Neural cell (in vitro differentiated cells): ENCODE measurements around the gene JPT2. TPM values are rescaled to one million over a fixed set of nuclear protein-coding genes. Genes with fewer than 3 reads are reported as not detected.

Experiments
- H2AFZ ChIP-seq: fragments of 200-600, 300-800 bp; sonication (generic), shearing (Covaris generic); 2 replicates; pipeline ENCODE4 v1.6.0; 2014; ENCODE audit warnings: low read depth, mild to moderate bottlenecking, antibody characterized with exemption, low read length, moderate library complexity
- H3F3A ChIP-seq: fragments of 200-600 bp; shearing (Covaris generic); 2 replicates; pipeline ENCODE4 v1.6.1; 2016; ENCODE audit warnings: mild to moderate bottlenecking, moderate library complexity, mixed read lengths, antibody characterized with exemption, low read length; ENCODE audit not compliant: insufficient read depth, poor library complexity, severe bottlenecking
- H3K27ac ChIP-seq: fragments of 200-600, 300-800 bp; sonication (generic), shearing (Covaris generic); 2 replicates; pipeline ENCODE4 v1.5.1; 2014; ENCODE audit warnings: mild to moderate bottlenecking, low read length, moderate library complexity
- H3K27me3 ChIP-seq: fragments of 300-800, 200-600 bp; sonication (generic), shearing (Covaris generic); 2 replicates; pipeline ENCODE4 v1.6.0; 2014; ENCODE audit warnings: mild to moderate bottlenecking, low read depth, low read length, moderate library complexity; ENCODE audit not compliant: insufficient read depth
- H3K36me3 ChIP-seq: fragments of 300-800, 200-600 bp; sonication (generic), shearing (Covaris generic); 2 replicates; pipeline ENCODE4 v1.5.1; 2014; ENCODE audit warnings: mild to moderate bottlenecking, antibody characterized with exemption, low read length, moderate library complexity; ENCODE audit not compliant: insufficient read depth
- H3K4me2 ChIP-seq: fragments of 300-800, 200-600 bp; sonication (generic), shearing (Covaris generic); 2 replicates; pipeline ENCODE4 v1.6.0; 2014; ENCODE audit warnings: mild to moderate bottlenecking, low read length
- H3K4me3 ChIP-seq: fragments of 300-800, 200-600 bp; sonication (generic), shearing (Covaris generic); 2 replicates; pipeline ENCODE4 v1.5.1; 2014; ENCODE audit warnings: mild to moderate bottlenecking, low read length, moderate library complexity
- H3K79me2 ChIP-seq: fragments of 200-600 bp; shearing (Covaris generic); replicated peaks from 2 replicates; pipeline ENCODE4 v1.6.0; 2014; ENCODE audit warnings: mild to moderate bottlenecking, low read length, moderate library complexity; ENCODE audit not compliant: insufficient read depth
- H3K9ac ChIP-seq: fragments of 300-800, 200-600 bp; sonication (generic), shearing (Covaris generic); 2 replicates; pipeline ENCODE4 v1.6.1; 2016; ENCODE audit warnings: mild to moderate bottlenecking, low read length, mixed read lengths
- H3K9me2 ChIP-seq: fragments of 200-600 bp; shearing (Covaris generic); 2 replicates; pipeline ENCODE4 v1.6.1; 2016; ENCODE audit warnings: mild to moderate bottlenecking, low read length, mixed read lengths; ENCODE audit not compliant: insufficient read depth
- H3K9me3 ChIP-seq: fragments of 200-600, 300-800 bp; sonication (generic), shearing (Covaris generic); 2 replicates; pipeline ENCODE4 v1.6.1; 2016; ENCODE audit warnings: mild to moderate bottlenecking, mixed run types, low read length, moderate library complexity, mixed read lengths
- H4K20me1 ChIP-seq: fragments of 200-600 bp; shearing (Covaris generic); 2 replicates; pipeline ENCODE4 v1.6.1; 2016; ENCODE audit warnings: mild to moderate bottlenecking, mixed run types; ENCODE audit not compliant: insufficient read depth
- EP300 ChIP-seq: fragments of 450-650 bp; conservative IDR thresholded peaks from 2 replicates; pipeline ENCODE4 v1.6.1; 2014; ENCODE audit warnings: antibody characterized with exemption, mild to moderate bottlenecking, moderate library complexity; ENCODE audit not compliant: poor library complexity, severe bottlenecking
- EZH2 ChIP-seq: fragments of 200-600, 300-800 bp; shearing (Covaris generic), sonication (generic); IDR thresholded peaks from 2 replicates; pipeline ENCODE4 v1.6.1; 2014; ENCODE audit warnings: antibody characterized with exemption, low read length, borderline replicate concordance, mild to moderate bottlenecking; ENCODE audit not compliant: insufficient read depth, poor library complexity, severe bottlenecking
- MXI1 ChIP-seq: fragments of 450-650 bp; conservative IDR thresholded peaks from 2 replicates; pipeline ENCODE4 v1.6.1; 2014; ENCODE audit warnings: antibody characterized with exemption, mild to moderate bottlenecking; ENCODE audit not compliant: poor library complexity, severe bottlenecking
- POLR2AphosphoS5 ChIP-seq: IDR thresholded peaks from 2 replicates; pipeline ENCODE4 v1.6.1; 2012
- RAD21 ChIP-seq: fragments of 450-650 bp; conservative IDR thresholded peaks from 2 replicates; pipeline ENCODE4 v1.6.1; 2014; ENCODE audit warnings: antibody characterized with exemption, mild to moderate bottlenecking, moderate library complexity
- SMC3 ChIP-seq: fragments of 450-650 bp; conservative IDR thresholded peaks from 2 replicates; pipeline ENCODE4 v1.6.1; 2014; ENCODE audit warnings: antibody characterized with exemption, mild to moderate bottlenecking, moderate library complexity; ENCODE audit not compliant: poor library complexity
- TAF1 ChIP-seq: IDR thresholded peaks from 2 replicates; pipeline ENCODE4 v1.6.1; 2012; ENCODE audit warnings: low read depth
- polyA plus RNA-seq: library from polyadenylated mRNA; depleted of rRNA; stranded (reverse); fragments of >200 nt; gene quantifications from 2 replicates; pipeline ENCODE4 v1.2.3, GENCODE V29; 2014
- TF ChIP-seq, protein P1 (sequence below): fragments of 450-650 bp; IDR thresholded peaks from 2 replicates; pipeline ENCODE4 v1.5.1; 2014; ENCODE audit warnings: antibody characterized with exemption, mild to moderate bottlenecking, moderate library complexity; ENCODE audit not compliant: poor library complexity, severe bottlenecking
- TF ChIP-seq, protein P2 (sequence below): IDR thresholded peaks from 2 replicates; pipeline ENCODE4 v1.6.1; 2012; ENCODE audit warnings: borderline replicate concordance

Gene JPT2
- polyA plus RNA-seq, 1 donor from 2014 or later: 61.4 TPM

DNA sequence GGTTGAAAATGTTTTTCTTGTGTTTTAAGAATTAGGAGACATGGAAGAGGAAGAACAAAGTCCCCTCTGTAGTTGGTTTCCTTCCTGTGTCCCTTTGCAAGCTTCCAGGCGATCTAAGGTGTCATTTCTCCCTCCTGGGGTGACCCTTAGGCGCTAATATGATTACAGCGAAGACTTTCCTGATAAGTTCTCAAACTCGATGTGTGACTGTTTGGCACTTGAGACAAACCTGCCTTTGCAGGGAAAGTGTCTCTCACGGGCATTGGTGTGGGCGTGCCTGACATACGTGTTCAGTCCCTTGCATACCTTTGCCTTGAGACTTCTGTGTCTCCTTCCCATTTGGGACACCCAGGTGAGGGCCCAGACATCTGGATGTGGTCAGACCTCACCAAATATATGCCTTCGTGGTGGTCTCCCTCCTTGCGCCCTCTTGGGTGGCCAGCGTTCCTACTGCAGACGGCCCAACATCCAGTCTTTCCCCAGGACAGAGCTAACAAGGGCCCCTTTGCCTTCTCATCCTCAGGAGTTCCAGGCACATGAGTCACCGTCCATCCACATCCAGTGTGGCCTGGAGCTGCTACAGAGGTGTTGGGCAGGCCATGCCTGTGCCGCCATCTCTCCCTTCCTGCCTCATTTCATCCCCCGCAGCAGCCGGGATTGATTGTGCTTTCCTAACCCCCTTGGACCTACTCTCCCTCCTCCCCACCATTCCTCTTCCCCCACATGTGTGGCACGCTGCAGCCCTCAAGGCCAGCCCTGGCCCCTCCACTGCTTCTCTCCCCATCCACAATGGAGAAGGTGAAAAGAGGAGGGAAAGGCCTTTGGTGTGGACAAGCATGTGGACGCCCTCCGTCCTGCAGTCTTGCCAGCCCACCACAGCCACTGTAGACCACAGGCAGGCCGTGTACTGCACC is 3.1 kb upstream of the JPT2 start:
- no peaks in the 10 kb centered on the region for H4K20me1 ChIP-seq
- no peak overlapping the region for H3K4me2 ChIP-seq
- TF ChIP-seq, protein P1, sequence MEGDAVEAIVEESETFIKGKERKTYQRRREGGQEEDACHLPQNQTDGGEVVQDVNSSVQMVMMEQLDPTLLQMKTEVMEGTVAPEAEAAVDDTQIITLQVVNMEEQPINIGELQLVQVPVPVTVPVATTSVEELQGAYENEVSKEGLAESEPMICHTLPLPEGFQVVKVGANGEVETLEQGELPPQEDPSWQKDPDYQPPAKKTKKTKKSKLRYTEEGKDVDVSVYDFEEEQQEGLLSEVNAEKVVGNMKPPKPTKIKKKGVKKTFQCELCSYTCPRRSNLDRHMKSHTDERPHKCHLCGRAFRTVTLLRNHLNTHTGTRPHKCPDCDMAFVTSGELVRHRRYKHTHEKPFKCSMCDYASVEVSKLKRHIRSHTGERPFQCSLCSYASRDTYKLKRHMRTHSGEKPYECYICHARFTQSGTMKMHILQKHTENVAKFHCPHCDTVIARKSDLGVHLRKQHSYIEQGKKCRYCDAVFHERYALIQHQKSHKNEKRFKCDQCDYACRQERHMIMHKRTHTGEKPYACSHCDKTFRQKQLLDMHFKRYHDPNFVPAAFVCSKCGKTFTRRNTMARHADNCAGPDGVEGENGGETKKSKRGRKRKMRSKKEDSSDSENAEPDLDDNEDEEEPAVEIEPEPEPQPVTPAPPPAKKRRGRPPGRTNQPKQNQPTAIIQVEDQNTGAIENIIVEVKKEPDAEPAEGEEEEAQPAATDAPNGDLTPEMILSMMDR: no peak
- TF ChIP-seq MXI1 (no peak), POLR2AphosphoS5 (no peak), EP300 (no peak), SMC3 (no peak), TAF1 (no peak), EZH2 (no peak), RAD21 (no peak)
- TF ChIP-seq, protein P2, sequence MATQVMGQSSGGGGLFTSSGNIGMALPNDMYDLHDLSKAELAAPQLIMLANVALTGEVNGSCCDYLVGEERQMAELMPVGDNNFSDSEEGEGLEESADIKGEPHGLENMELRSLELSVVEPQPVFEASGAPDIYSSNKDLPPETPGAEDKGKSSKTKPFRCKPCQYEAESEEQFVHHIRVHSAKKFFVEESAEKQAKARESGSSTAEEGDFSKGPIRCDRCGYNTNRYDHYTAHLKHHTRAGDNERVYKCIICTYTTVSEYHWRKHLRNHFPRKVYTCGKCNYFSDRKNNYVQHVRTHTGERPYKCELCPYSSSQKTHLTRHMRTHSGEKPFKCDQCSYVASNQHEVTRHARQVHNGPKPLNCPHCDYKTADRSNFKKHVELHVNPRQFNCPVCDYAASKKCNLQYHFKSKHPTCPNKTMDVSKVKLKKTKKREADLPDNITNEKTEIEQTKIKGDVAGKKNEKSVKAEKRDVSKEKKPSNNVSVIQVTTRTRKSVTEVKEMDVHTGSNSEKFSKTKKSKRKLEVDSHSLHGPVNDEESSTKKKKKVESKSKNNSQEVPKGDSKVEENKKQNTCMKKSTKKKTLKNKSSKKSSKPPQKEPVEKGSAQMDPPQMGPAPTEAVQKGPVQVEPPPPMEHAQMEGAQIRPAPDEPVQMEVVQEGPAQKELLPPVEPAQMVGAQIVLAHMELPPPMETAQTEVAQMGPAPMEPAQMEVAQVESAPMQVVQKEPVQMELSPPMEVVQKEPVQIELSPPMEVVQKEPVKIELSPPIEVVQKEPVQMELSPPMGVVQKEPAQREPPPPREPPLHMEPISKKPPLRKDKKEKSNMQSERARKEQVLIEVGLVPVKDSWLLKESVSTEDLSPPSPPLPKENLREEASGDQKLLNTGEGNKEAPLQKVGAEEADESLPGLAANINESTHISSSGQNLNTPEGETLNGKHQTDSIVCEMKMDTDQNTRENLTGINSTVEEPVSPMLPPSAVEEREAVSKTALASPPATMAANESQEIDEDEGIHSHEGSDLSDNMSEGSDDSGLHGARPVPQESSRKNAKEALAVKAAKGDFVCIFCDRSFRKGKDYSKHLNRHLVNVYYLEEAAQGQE: no peak
- H3K27ac ChIP-seq: no peak overlapping the region
- H3K79me2 ChIP-seq: peaks cover 14% of the 10 kb centered on the region
- no peaks in the 10 kb centered on the region for H3K9me3 ChIP-seq
- H3K4me3 ChIP-seq: no peak overlapping the region
- H2AFZ ChIP-seq: no peak overlapping the region
- no peaks in the 10 kb centered on the region for H3F3A ChIP-seq
- no peaks in the 10 kb centered on the region for H3K9me2 ChIP-seq
- H3K36me3 ChIP-seq: no peaks in the 10 kb centered on the region
- H3K9ac ChIP-seq: no peak overlapping the region
- no peaks in the 10 kb centered on the region for H3K27me3 ChIP-seq

DNA sequence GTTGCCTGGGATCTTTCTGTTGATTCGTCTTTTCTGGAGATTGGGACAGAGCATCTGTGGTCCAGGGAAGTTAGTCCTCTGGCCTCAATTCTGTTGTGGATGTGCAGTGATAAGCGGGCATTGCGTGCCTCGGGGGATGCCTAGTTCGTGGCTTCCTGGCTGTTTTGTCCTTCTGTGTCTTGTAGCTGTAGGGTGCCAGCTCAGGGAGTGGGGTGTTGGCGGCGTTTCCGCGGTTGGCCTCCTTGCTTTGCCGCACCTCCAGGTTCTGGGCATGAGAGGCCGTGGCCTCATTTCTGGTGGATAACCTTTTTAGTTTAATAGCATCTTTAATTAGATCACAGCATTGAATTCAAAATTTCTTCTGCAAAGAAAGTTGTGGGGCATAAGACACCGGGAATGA is 1.4 kb upstream of the JPT2 start:
- H2AFZ ChIP-seq: no peak overlapping the region
- H3K4me3 ChIP-seq: no peak overlapping the region
- no peaks in the 10 kb centered on the region for H3K9me2 ChIP-seq
- H3F3A ChIP-seq: no peaks in the 10 kb centered on the region
- peaks cover 28% of the 10 kb centered on the region for H3K79me2 ChIP-seq
- H3K27ac ChIP-seq: no peak overlapping the region
- no peaks in the 10 kb centered on the region for H3K27me3 ChIP-seq
- no peaks in the 10 kb centered on the region for H3K36me3 ChIP-seq
- no peak overlapping the region for H3K4me2 ChIP-seq
- no peaks in the 10 kb centered on the region for H3K9me3 ChIP-seq
- TF ChIP-seq EZH2 (no peak), MXI1 (no peak), POLR2AphosphoS5 (no peak), RAD21 (no peak), EP300 (no peak), TAF1 (no peak), SMC3 (no peak)
- TF ChIP-seq, protein P2: no peak
- TF ChIP-seq, protein P1: no peak
- no peak overlapping the region for H3K9ac ChIP-seq
- H4K20me1 ChIP-seq: no peaks in the 10 kb centered on the region
